BLaER1 treated with 17β-estradiol and CSF1 and Interleukin-3, amounts not matched to agents 10 nM and 100 nM (cell line): ENCODE results near the gene PLSCR4.

ENCODE experiments used
- H3K27ac ChIP-seq, 11 experiments: shearing (Covaris generic); formaldehyde crosslinking; 2 replicates each; pipeline ENCODE4 v1.8.1; 2022
- H3K27me3 ChIP-seq, 11 experiments: shearing (Covaris generic); formaldehyde crosslinking; 2 replicates each; pipeline ENCODE4 v1.8.1; 2022
- H3K36me3 ChIP-seq, 11 experiments: shearing (Covaris generic); formaldehyde crosslinking; 2 replicates each; pipeline ENCODE4 v1.8.1; 2022
- H3K4me1 ChIP-seq, 10 experiments: shearing (Covaris generic); formaldehyde crosslinking; 2 replicates each; pipeline ENCODE4 v1.8.1; 2022
- H3K4me2 ChIP-seq, 11 experiments: shearing (Covaris generic); formaldehyde crosslinking; 2 replicates each; pipeline ENCODE4 v1.8.1; 2022
- H3K4me3 ChIP-seq, 10 experiments: shearing (Covaris generic); formaldehyde crosslinking; 2 replicates each; pipeline ENCODE4 v1.8.1; 2022
- H3K9ac ChIP-seq, 11 experiments: shearing (Covaris generic); formaldehyde crosslinking; 2 replicates each; pipeline ENCODE4 v1.8.1; 2022
- H3K9me3 ChIP-seq, 11 experiments: shearing (Covaris generic); formaldehyde crosslinking; replicated peaks in 1 of 11; 2 replicates each; pipeline ENCODE4 v1.8.1; 2022
- H4K20me1 ChIP-seq, 11 experiments: shearing (Covaris generic); formaldehyde crosslinking; 2 replicates each; pipeline ENCODE4 v1.8.1; 2022
- Cebpa-rat ChIP-seq, 11 experiments: shearing (Covaris generic); IDR thresholded peaks; 2 replicates each; pipeline ENCODE4 v1.8.1; 2022

PLSCR4 gene

GRCh38 chr3:146159616-146160320 is 91.1 kb downstream of the PLSCR4 start:
- no peak overlapping the region for H3K27ac ChIP-seq
- H4K20me1 ChIP-seq: no peaks in the 10 kb centered on the region
- H3K27me3 ChIP-seq: no peaks in the 10 kb centered on the region
- peaks cover 14 to 20% (median 17%) of the 10 kb centered on the region in 11 experiments for H3K9me3 ChIP-seq
- H3K9ac ChIP-seq: no peak overlapping the region
- TF ChIP-seq Cebpa-rat (IDR thresholded peaks at IDR 0.05): no peak
- no peaks in the 10 kb centered on the region for H3K4me1 ChIP-seq
- H3K4me2 ChIP-seq: no peak overlapping the region
- no peaks in the 10 kb centered on the region for H3K36me3 ChIP-seq
- no peak overlapping the region for H3K4me3 ChIP-seq

- H3K4me2 ChIP-seq: no peak overlapping the region
- H3K4me3 ChIP-seq: no peak overlapping the region
- TF ChIP-seq Cebpa-rat (IDR thresholded peaks at IDR 0.05): no peak
- H3K36me3 ChIP-seq: no peaks in the 10 kb centered on the region
- H3K9ac ChIP-seq: no peak overlapping the region
- peaks cover 14 to 20% (median 17%) of the 10 kb centered on the region in 11 experiments for H3K9me3 ChIP-seq
- H4K20me1 ChIP-seq: no peaks in the 10 kb centered on the region
- no peaks in the 10 kb centered on the region for H3K27me3 ChIP-seq
- no peak overlapping the region for H3K27ac ChIP-seq
- no peaks in the 10 kb centered on the region for H3K4me1 ChIP-seq
Measured at GRCh38 chr3:146159037-146159436, 91.9 kb downstream of the PLSCR4 start.

- no peak overlapping the region for H3K27ac ChIP-seq
- H3K4me2 ChIP-seq: no peak overlapping the region
- H3K4me1 ChIP-seq: no peaks in the 10 kb centered on the region
- no peak for TF ChIP-seq Cebpa-rat (IDR thresholded peaks at IDR 0.05)
- peaks cover 14 to 20% (median 17%) of the 10 kb centered on the region in 11 experiments for H3K9me3 ChIP-seq
- H3K4me3 ChIP-seq: no peak overlapping the region
- no peaks in the 10 kb centered on the region for H4K20me1 ChIP-seq
- H3K9ac ChIP-seq: no peak overlapping the region
- H3K36me3 ChIP-seq: no peaks in the 10 kb centered on the region
- H3K27me3 ChIP-seq: no peaks in the 10 kb centered on the region
Measured at GRCh38 chr3:146157325-146158060, 93.4 kb downstream of the PLSCR4 start.

- H3K36me3 ChIP-seq: no peaks in the 10 kb centered on the region
- no peak overlapping the region for H3K4me3 ChIP-seq
- no peaks in the 10 kb centered on the region for H3K27me3 ChIP-seq
- TF ChIP-seq Cebpa-rat (IDR thresholded peaks at IDR 0.05): no peak
- H3K4me1 ChIP-seq: no peaks in the 10 kb centered on the region
- no peak overlapping the region for H3K4me2 ChIP-seq
- H3K9me3 ChIP-seq: peaks cover 14 to 18% (median 17%) of the 10 kb centered on the region in 11 experiments
- H3K27ac ChIP-seq: no peak overlapping the region
- no peaks in the 10 kb centered on the region for H4K20me1 ChIP-seq
- no peak overlapping the region for H3K9ac ChIP-seq
Measured at GRCh38 chr3:146156666-146157314, 94.1 kb downstream of the PLSCR4 start.

GRCh38 chr3:146156095-146156494 is 94.8 kb downstream of the PLSCR4 start:
- Histone ChIP-seq H3K9me3 (peaks cover 8 to 11% (median 10%) of the 10 kb centered on the region in 11 experiments), H3K4me1 (peaks cover 0 to 5% (median 0%) of the 10 kb centered on the region in 10 experiments; a peak in 1 of 20 replicates), H3K4me3 (no peak overlapping the region), H3K9ac (no peak overlapping the region), H4K20me1 (no peaks in the 10 kb centered on the region), H3K4me2 (no peak overlapping the region), H3K27ac (no peak overlapping the region), H3K36me3 (no peaks in the 10 kb centered on the region), H3K27me3 (no peaks in the 10 kb centered on the region)
- no peak for TF ChIP-seq Cebpa-rat (IDR thresholded peaks at IDR 0.05)

- Histone ChIP-seq H3K9ac (no peak overlapping the region), H3K27ac (no peak overlapping the region), H3K4me2 (no peak overlapping the region), H3K9me3 (peaks cover 0 to under 1% (median 0%) of the 10 kb centered on the region in 11 experiments; a peak in 1 of 22 replicates), H3K4me1 (peaks cover 0 to 6% (median 0%) of the 10 kb centered on the region in 10 experiments; a peak in 1 of 20 replicates), H4K20me1 (no peaks in the 10 kb centered on the region), H3K4me3 (no peak overlapping the region), H3K36me3 (no peaks in the 10 kb centered on the region), H3K27me3 (no peaks in the 10 kb centered on the region)
- no peak for TF ChIP-seq Cebpa-rat (IDR thresholded peaks at IDR 0.05)
Measured at GRCh38 chr3:146154995-146155394, 95.9 kb downstream of the PLSCR4 start.

- H3K36me3 ChIP-seq: no peaks in the 10 kb centered on the region
- no peak overlapping the region for H3K27ac ChIP-seq
- H3K4me1 ChIP-seq: peaks cover 0 to 6% (median 0%) of the 10 kb centered on the region in 10 experiments; a peak in 1 of 20 replicates
- no peaks in the 10 kb centered on the region for H3K27me3 ChIP-seq
- H3K4me2 ChIP-seq: no peak overlapping the region
- H4K20me1 ChIP-seq: no peaks in the 10 kb centered on the region
- H3K9ac ChIP-seq: no peak overlapping the region
- no peak for TF ChIP-seq Cebpa-rat (IDR thresholded peaks at IDR 0.05)
- H3K4me3 ChIP-seq: no peak overlapping the region
- H3K9me3 ChIP-seq: no peaks in the 10 kb centered on the region
Measured at GRCh38 chr3:146154316-146154715, 96.6 kb downstream of the PLSCR4 start.

- H3K9ac ChIP-seq: no peak overlapping the region
- H3K27me3 ChIP-seq: no peaks in the 10 kb centered on the region
- no peak overlapping the region for H3K27ac ChIP-seq
- no peak overlapping the region for H3K4me2 ChIP-seq
- no peak for TF ChIP-seq Cebpa-rat (IDR thresholded peaks at IDR 0.05)
- no peaks in the 10 kb centered on the region for H3K9me3 ChIP-seq
- peaks cover 0 to 11% (median 0%) of the 10 kb centered on the region in 10 experiments; a peak in 3 of 20 replicates for H3K4me1 ChIP-seq
- H3K36me3 ChIP-seq: no peaks in the 10 kb centered on the region
- H4K20me1 ChIP-seq: no peaks in the 10 kb centered on the region
- H3K4me3 ChIP-seq: no peak overlapping the region
Measured at GRCh38 chr3:146153429-146153828, 97.5 kb downstream of the PLSCR4 start.

GRCh38 chr3:146152834-146153233 is 98.1 kb downstream of the PLSCR4 start:
- Histone ChIP-seq H3K4me3 (no peak overlapping the region), H3K27me3 (no peaks in the 10 kb centered on the region), H4K20me1 (no peaks in the 10 kb centered on the region), H3K36me3 (no peaks in the 10 kb centered on the region), H3K27ac (no peak overlapping the region), H3K4me1 (peaks cover 0 to 12% (median 0%) of the 10 kb centered on the region in 10 experiments; a peak in 3 of 20 replicates), H3K4me2 (no peak overlapping the region), H3K9me3 (no peaks in the 10 kb centered on the region), H3K9ac (no peak overlapping the region)
- TF ChIP-seq Cebpa-rat (IDR thresholded peaks at IDR 0.05): no peak
